Central memory CD8-positive, alpha-beta T cell (primary cell): ENCODE data around the gene BSN.

Experiments
- ATAC-seq: fragments of 150-1000 bp; cut with Tn5 transposase; replicated peaks from 2 replicates; pipeline ENCODE4 v1.10.0; 2022; ENCODE audit warnings: mild to moderate bottlenecking, moderate FRiP score, moderate number of reproducible peaks; ENCODE audit not compliant: poor library complexity, severe bottlenecking; ENCODE audit errors: extremely low read depth
- DNase-seq, 2 donors: peaks; one replicate each; pipeline ENCODE4 v3.0.0; 2021; ENCODE audit warnings: low spot score in 2 of 2
- H3K27ac Mint-ChIP-seq: one replicate; pipeline ENCODE4 v1.8.0; 2022; ENCODE audit warnings: low read depth, mild to moderate bottlenecking, moderate library complexity, mixed read lengths
- H3K27me3 Mint-ChIP-seq: one replicate; pipeline ENCODE4 v1.8.0; 2022; ENCODE audit warnings: mixed read lengths
- H3K36me3 Mint-ChIP-seq: one replicate; pipeline ENCODE4 v1.8.0; 2022; ENCODE audit warnings: mild to moderate bottlenecking, moderate library complexity, mixed read lengths; ENCODE audit not compliant: insufficient read depth
- H3K4me1 Mint-ChIP-seq: one replicate; pipeline ENCODE4 v1.8.0; 2022; ENCODE audit warnings: mixed read lengths
- H3K4me3 Mint-ChIP-seq: one replicate; pipeline ENCODE4 v1.8.0; 2022; ENCODE audit warnings: mild to moderate bottlenecking, moderate library complexity, mixed read lengths
- H3K9me3 Mint-ChIP-seq: one replicate; pipeline ENCODE4 v1.8.0; 2022; ENCODE audit warnings: mixed read lengths

The BSN gene

DNA sequence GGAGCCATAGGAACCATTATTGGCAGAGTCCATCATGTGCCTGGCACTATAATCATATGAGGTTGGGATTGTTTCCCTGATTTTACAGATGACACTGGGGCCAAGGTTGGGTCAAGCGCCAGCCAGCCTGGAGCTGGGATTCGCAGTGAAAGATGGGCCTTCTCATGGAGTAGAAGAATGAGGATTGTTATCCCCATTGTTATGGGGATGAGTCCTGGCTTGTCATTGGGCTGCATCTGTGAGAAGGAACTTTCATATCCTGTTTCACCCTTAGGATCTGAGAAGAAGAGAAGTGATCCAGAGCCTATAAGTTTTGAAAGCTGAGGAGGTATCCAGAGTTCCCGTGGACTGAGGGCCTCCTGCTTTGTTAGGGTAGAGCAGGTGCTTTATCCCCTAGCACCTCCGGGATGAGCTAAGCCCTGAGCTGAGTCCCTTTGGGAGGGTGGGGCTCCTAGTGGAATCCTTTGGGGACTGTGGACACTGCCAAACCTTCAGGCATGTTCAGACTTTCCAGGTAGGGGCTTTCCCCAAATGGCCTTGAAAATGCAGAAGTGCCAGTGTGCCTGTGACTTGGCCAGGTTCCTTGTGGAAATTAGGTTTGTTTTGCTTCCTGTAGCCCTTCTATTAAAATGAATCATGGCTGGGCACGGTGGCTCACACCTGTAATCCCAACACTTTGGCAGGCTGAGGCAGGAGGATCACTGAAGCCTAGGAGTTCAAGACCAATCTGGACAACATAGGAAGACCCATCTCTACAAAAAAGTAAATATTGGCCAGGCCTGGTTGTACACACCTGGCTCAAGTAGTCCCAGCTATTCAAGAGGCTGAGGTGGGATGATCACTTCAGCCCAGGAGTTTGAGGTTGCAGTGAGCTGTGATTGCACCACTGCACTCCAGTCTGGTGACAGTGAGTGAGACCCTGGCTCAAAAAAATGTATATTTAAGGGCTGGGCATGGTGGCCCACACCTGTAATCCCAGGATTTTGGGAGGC is 30.2 kb upstream of the BSN start:
- no peak overlapping the region for H3K27ac Mint-ChIP-seq
- H3K4me1 Mint-ChIP-seq, result peaks cover 18% of the 10 kb centered on the region
- ATAC-seq (no peak), DNase-seq (no peak)
- no peak overlapping the region for H3K4me3 Mint-ChIP-seq
- H3K9me3 Mint-ChIP-seq, result no peaks in the 10 kb centered on the region
- no peaks in the 10 kb centered on the region for H3K27me3 Mint-ChIP-seq
- H3K36me3 Mint-ChIP-seq, result peaks cover 5% of the 10 kb centered on the region

DNA sequence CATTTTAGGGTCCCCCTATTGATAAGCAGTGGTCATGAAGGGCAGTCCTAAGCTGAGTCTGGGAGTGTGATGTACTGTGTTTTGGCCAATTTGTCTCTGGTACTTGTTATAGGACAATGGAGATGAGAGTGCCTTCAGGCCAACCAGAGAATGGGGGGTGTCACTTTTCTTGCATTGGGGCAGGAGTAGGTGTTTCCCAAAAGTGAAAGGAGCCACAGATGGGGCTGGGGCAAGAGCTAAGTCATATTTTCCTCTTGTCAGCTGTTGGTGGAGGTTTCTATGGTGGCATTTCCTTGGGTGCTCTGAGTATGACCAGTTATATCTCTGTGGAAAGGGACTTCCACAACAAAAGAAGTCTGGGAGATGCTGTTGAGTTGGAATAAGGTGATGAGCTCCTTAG is 24.7 kb upstream of the BSN start:
- Mint-ChIP-seq H3K27ac (peak overlapping the region; percentile 46), H3K4me3 (no peak overlapping the region), H3K27me3 (no peaks in the 10 kb centered on the region), H3K4me1 (peaks cover 13% of the 10 kb centered on the region), H3K9me3 (no peaks in the 10 kb centered on the region), H3K36me3 (peaks cover 12% of the 10 kb centered on the region)
- ATAC-seq (no peak), DNase-seq (no peak)

DNA sequence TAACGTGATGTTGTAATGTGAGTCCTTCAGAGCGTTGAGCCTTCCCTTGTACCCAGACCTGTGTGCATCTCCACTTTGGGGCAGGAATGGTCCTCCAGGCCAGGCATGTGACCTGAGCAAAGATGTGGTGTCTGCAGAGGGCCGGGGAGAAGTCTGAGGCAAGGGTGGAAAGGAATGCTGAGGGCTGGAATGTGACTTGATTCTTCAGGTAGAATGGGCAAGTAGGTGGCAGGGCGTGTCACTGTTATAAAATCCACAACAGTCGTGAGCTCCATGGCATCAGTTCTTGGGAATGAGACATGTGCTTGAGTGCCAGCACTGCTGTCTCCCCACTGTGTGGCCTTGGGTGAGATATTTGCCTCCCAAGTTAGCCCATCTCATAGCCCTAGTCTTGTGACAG is 24.0 kb upstream of the BSN start:
- H3K27ac Mint-ChIP-seq, result peak overlapping the region; percentile 46
- DNase-seq, result no peak
- peaks cover 13% of the 10 kb centered on the region for H3K4me1 Mint-ChIP-seq

DNA sequence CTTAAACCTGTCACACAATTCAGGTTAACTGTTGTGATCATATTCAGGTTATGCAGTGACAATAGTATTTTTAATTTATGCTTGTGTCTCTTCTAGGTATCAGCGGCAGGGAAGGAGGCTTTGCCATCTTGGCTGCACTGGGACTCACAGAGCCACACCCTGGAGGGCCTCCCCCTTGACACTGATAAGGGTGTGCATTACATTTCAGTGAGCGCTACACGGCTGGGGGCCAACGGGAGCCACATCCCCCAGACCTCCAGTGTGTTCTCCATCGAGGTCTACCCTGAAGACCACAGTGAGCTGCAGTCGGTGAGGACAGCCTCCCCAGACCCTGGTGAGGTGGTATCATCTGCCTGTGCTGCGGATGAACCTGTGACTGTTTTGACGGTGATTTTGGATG is 23.6 kb upstream of the BSN start:
- no peaks in the 10 kb centered on the region for H3K27me3 Mint-ChIP-seq
- H3K36me3 Mint-ChIP-seq, result peaks cover 13% of the 10 kb centered on the region
- no peak for ATAC-seq
- no peak overlapping the region for H3K27ac Mint-ChIP-seq
- H3K9me3 Mint-ChIP-seq, result no peaks in the 10 kb centered on the region
- DNase-seq, result no peak
- peaks cover 13% of the 10 kb centered on the region for H3K4me1 Mint-ChIP-seq
- no peak overlapping the region for H3K4me3 Mint-ChIP-seq

More for the DNA sequence above, 24.0 kb upstream of the BSN start:
- H3K36me3 Mint-ChIP-seq, result peaks cover 13% of the 10 kb centered on the region
- H3K27me3 Mint-ChIP-seq, result no peaks in the 10 kb centered on the region
- no peak for ATAC-seq
- no peak overlapping the region for H3K4me3 Mint-ChIP-seq
- no peaks in the 10 kb centered on the region for H3K9me3 Mint-ChIP-seq

DNA sequence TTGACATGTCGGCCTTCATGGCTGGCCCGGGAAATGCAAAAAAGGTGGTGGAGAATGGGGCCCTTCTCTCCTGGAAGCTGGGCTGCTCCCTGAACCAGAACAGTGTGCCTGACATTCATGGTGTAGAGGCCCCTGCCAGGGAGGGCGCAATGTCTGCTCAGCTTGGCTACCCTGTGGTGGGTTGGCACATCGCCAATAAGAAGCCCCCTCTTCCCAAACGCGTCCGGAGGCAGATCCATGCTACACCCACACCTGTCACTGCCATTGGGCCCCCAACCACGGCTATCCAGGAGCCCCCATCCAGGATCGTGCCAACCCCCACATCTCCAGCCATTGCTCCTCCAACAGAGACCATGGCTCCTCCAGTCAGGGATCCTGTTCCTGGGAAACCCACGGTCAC is 23.1 kb upstream of the BSN start:
- no peak for ATAC-seq
- DNase-seq, result no peak
- Mint-ChIP-seq H3K27me3 (no peaks in the 10 kb centered on the region), H3K4me3 (no peak overlapping the region), H3K27ac (no peak overlapping the region), H3K4me1 (peaks cover 13% of the 10 kb centered on the region), H3K9me3 (no peaks in the 10 kb centered on the region), H3K36me3 (peaks cover 13% of the 10 kb centered on the region)

DNA sequence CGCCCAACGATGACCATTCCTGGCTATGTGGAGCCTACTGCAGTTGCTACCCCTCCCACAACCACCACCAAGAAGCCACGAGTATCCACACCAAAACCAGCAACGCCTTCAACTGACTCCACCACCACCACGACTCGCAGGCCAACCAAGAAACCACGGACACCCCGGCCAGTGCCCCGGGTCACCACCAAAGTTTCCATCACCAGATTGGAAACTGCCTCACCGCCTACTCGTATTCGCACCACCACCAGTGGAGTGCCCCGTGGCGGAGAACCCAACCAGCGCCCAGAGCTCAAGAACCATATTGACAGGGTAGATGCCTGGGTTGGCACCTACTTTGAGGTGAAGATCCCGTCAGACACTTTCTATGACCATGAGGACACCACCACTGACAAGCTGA is 22.6 kb upstream of the BSN start:
- Mint-ChIP-seq H3K4me3 (no peak overlapping the region), H3K4me1 (peaks cover 13% of the 10 kb centered on the region), H3K27ac (no peak overlapping the region), H3K36me3 (peaks cover 13% of the 10 kb centered on the region), H3K9me3 (no peaks in the 10 kb centered on the region), H3K27me3 (no peaks in the 10 kb centered on the region)
- DNase-seq (no peak), ATAC-seq (no peak)

DNA sequence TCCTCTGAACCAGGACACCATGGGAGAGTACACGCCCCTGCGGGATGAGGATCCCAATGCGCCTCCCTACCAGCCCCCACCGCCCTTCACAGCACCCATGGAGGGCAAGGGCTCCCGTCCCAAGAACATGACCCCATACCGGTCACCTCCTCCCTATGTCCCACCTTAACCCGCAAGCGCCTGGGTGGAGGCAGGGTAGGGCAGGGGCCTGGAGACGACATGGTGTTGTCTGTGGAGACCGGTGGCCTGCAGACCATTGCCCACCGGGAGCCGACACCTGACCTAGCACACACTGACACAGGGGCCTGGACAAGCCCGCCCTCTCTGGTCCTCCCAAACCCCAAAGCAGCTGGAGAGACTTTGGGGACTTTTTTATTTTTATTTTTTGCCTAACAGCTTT is 21.2 kb upstream of the BSN start:
- ATAC-seq, result no peak
- Mint-ChIP-seq H3K36me3 (peaks cover 15% of the 10 kb centered on the region), H3K9me3 (no peaks in the 10 kb centered on the region), H3K27me3 (no peaks in the 10 kb centered on the region), H3K4me1 (peaks cover 7% of the 10 kb centered on the region), H3K4me3 (no peak overlapping the region), H3K27ac (no peak overlapping the region)
- no peak for DNase-seq

DNA sequence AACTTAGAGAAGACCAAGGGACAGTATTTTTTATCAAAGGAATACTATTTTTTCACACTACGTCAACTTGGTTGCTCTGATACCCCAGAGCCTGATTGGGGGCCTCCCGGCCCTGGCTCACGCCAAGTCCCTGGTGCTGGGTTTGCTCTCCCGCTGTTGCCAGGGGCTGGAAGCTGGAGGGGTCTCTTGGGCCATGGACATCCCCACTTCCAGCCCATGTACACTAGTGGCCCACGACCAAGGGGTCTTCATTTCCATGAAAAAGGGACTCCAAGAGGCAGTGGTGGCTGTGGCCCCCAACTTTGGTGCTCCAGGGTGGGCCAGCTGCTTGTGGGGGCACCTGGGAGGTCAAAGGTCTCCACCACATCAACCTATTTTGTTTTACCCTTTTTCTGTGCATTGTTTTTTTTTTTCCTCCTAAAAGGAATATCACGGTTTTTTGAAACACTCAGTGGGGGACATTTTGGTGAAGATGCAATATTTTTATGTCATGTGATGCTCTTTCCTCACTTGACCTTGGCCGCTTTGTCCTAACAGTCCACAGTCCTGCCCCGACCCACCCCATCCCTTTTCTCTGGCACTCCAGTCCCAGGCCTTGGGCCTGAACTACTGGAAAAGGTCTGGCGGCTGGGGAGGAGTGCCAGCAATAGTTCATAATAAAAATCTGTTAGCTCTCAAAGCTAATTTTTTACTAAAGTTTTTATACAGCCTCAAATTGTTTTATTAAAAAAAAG is 20.3 kb upstream of the BSN start:
- DNase-seq, result no peak
- Mint-ChIP-seq H3K27ac (no peak overlapping the region), H3K4me1 (peaks cover 7% of the 10 kb centered on the region), H3K4me3 (no peak overlapping the region), H3K36me3 (peaks cover 15% of the 10 kb centered on the region), H3K9me3 (no peaks in the 10 kb centered on the region), H3K27me3 (no peaks in the 10 kb centered on the region)
- ATAC-seq, result no peak

DNA sequence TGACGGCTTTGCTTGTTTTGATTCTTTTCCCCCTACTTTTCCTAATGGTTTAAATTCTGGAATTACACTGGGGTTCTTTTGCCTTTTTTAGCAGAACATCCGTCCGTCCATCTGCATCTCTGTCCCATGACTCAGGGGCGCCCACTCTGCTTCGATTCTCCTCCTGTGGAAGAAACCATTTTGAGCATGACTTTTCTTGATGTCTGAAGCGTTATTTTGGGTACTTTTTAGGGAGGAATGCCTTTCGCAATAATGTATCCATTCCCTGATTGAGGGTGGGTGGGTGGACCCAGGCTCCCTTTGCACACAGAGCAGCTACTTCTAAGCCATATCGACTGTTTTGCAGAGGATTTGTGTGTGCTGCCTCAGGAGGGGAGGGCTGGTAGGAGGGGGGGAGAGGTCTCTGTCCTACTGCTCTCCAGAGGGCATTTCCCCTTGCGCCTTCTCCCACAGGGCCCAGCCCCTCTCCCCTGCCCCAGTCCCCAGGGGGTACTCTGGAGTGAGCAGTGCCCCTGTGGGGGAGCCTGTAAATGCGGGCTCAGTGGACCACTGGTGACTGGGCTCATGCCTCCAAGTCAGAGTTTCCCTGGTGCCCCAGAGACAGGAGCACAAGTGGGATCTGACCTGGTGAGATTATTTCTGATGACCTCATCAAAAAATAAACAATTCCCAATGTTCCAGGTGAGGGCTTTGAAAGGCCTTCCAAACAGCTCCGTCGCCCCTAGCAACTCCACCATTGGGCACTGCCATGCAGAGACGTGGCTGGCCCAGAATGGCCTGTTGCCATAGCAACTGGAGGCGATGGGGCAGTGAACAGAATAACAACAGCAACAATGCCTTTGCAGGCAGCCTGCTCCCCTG is 19.5 kb upstream of the BSN start:
- H3K4me3 Mint-ChIP-seq, result no peak overlapping the region
- peaks cover 15% of the 10 kb centered on the region for H3K36me3 Mint-ChIP-seq
- no peaks in the 10 kb centered on the region for H3K27me3 Mint-ChIP-seq
- H3K9me3 Mint-ChIP-seq, result no peaks in the 10 kb centered on the region
- peaks cover 10% of the 10 kb centered on the region for H3K4me1 Mint-ChIP-seq
- no peak overlapping the region for H3K27ac Mint-ChIP-seq
- DNase-seq (no peak), ATAC-seq (no peak)

DNA sequence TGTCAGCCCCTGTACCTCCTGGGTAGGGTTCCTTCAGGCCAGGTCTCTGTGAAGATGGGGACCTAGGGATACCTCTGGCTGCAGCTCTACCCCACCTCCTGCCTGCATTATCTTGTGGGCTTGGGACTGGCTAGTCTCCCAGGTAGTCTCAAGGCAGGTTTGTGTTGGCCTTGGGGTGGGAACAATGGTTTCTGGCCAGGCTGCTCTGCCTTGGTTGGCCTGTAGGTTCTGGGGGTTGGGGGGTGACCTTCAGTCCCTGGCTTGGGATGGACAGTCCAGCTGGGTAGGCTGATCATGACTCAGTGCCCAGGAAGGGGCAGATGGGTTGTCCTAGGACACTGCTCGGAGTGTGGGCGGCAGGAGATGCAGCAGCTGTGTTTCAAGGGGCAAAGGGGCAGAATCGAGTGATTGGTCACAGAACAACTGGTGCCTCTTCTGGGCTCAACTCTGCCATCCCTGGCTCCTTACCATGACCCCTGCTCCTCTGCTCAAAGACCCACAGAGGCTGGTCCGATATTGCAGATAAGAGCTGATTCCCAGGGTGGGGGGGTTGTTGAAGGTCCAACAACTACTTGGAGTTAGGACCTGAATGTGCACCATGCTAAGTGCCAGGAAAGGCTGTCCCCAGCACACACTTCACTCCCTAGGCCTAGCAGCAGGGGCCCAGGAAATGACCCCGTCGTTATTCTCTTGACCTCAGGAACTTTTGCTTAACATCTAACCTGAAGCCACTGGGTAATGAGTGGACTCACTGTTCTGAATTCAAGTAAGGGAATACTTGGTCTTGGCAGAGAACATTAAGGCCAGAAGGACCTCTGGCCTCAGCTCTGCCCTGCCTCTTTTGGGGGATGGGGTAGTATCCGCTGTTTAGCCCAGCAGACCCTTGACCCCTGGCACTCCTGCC is 18.1 kb upstream of the BSN start:
- ATAC-seq (no peak), DNase-seq (no peak)
- H3K27me3 Mint-ChIP-seq, result no peaks in the 10 kb centered on the region
- no peak overlapping the region for H3K4me3 Mint-ChIP-seq
- H3K27ac Mint-ChIP-seq, result no peak overlapping the region
- H3K9me3 Mint-ChIP-seq, result no peaks in the 10 kb centered on the region
- H3K4me1 Mint-ChIP-seq, result peaks cover 5% of the 10 kb centered on the region
- peaks cover 10% of the 10 kb centered on the region for H3K36me3 Mint-ChIP-seq

DNA sequence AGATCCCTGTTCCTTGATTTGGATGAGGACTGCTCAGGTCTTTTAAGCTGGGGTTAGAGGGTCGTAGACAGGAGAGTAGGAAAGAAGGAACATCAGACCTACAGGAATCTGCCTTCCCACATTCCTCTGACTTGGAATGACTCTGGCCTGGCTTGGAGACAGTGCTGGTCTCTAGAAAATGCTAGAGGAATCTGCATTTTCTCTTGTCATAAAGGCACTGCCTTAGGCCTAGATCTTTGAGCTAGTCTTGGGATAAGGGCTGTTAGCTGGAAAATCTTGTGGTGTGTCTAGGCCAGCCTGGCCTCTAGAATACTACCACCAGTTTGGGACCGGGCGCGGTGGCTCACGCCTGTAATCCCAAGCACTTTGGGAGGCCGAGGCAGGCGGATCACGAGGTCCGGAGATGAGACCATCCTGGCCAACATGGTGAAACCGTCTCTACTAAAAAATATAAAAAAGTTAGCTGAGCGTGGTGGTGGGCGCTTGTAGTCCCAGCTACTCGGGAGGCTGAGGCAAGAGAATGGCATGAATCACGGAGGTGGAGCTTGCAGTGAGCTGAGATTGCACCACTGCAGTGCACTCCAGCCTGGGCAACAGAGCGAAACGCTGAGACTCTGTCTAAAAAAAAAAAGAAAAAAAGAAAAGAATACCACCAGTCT is 17.3 kb upstream of the BSN start:
- Mint-ChIP-seq H3K27ac (peak overlapping the region; percentile 38), H3K9me3 (no peaks in the 10 kb centered on the region), H3K4me1 (peaks cover 5% of the 10 kb centered on the region), H3K36me3 (peaks cover 6% of the 10 kb centered on the region), H3K27me3 (no peaks in the 10 kb centered on the region), H3K4me3 (no peak overlapping the region)
- ATAC-seq (no peak), DNase-seq (no peak)
